GM21423 (cell line): ENCODE measurements around the gene SF1.

Source experiments
- ATAC-seq: cut with Tn5 transposase; IDR thresholded peaks from one replicate; pipeline ENCODE4 v1.9.1; 2021; ENCODE audit warnings: mild to moderate bottlenecking, moderate library complexity; ENCODE audit not compliant: unreplicated experiment

The SF1 gene

GRCh38 chr11:64714666-64715065 lies 63.7 kb downstream of the SF1 start:
- ATAC-seq = no peak
